GM18517 (cell line): ENCODE data around the gene HDAC4.

Experiments
- ATAC-seq: cut with Tn5 transposase; IDR thresholded peaks from one replicate; pipeline ENCODE4 v1.9.1; 2021; ENCODE audit warnings: mild to moderate bottlenecking, moderate library complexity; ENCODE audit not compliant: unreplicated experiment

HDAC4 gene

DNA sequence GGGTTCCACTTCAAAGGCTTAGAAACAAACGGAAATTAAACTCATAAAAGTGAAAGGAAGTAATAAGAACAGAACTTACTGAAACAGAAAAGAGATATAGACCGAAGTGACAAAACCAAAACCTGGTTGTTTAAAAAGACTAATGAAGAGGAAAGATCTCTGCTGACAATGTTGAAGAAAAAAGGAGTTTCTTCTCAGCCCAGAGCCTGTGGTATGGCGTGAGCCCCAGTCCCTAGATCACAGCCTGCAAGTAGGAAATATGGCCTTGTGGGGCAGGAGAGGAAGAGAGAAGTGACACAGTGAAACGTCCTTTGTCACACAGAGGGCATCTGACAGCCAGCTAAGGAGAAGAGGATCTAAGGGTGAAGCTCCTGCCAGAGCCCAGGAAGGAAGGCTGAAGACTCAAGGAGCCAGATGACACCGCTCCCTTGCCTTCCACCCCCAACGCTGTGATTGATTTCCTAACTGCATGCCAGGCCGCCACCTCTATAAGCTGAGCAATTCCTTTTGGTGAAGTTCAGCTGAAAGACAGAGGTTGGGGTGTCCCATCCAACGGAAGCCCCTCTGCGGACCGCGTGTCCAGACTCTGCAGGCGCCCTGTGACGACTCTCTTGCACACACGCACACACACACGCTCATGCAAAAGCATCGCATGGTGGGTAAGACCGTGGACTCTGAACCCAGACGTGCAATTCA lies 141.1 kb downstream of the HDAC4 start:
- ATAC-seq, result no peak

DNA sequence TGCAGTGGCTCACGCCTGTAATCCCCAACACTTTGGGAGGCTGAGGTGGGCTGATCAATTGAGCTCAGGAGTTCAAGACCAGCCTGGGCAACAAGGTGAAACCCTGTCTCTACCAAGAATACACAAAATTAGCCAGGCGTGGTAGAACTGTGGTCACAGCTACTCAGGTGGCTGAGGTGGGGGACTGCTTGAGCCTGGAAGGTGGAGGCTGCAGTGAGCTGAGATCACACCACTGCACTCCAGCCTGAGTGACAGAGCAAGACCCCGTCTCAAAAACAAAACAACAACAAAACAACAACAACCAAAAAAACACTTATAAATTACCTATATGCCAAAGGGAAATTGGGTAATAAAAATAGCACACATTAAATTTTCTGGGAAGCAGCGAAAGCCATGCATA lies 141.6 kb downstream of the HDAC4 start:
- ATAC-seq, result no peak

DNA sequence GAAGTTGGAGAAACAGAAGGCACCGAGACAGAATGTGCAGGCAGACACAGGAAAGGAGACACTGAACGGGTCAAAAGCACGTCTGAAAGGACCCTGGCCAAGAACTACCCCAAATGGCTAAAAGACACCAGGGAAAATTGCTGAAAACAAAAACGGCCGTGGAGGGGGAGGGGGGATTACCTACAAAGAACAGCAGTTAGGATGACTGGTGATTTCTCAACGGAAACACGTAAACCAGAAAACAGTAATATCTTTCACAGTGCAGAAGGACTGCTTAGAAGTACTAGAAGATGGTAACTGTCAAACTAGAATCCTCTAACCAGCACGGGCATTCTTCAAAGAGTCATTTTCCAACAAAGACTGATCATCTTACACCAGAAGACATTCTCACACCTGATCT lies 142.6 kb downstream of the HDAC4 start:
- ATAC-seq, result no peak

DNA sequence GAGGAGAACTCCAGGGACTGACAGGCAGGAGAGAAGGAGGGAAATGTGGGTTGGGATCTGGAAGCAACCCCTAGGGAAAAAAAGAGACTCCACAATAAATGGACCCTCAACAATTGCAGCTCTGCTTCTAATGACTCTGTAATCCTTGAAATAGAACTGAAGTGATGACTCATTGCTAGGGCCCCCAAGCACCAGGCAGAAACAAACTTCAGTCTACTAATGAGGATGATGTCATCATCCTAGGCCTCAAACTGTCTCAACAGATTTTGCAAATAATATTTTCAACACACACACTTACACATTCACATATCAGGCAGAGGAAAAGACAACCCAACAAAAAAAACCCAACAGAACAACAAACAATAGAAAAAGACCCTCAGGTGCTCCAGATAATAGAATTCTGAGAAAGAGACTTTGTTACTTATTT lies 143.3 kb downstream of the HDAC4 start:
- ATAC-seq, result no peak

DNA sequence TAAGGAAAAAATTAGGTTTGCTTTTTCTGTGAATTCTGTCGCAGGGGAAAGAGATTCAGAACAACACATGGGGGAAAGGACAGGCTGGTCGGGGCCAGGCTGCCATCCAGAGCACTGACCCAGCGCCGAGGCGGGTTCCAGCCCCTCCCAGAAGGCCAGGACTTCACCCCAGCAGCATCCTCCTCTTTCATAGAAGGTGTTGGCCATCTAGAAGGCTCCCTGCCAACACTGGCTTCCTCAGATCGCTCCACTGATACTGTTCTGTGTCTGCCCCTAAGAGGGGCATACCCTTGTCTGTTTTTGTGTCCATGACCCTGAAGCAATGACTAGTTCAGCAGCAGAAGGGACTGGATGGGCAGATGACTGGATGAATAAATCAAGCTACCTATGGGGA lies 144.5 kb downstream of the HDAC4 start:
- ATAC-seq, result no peak

DNA sequence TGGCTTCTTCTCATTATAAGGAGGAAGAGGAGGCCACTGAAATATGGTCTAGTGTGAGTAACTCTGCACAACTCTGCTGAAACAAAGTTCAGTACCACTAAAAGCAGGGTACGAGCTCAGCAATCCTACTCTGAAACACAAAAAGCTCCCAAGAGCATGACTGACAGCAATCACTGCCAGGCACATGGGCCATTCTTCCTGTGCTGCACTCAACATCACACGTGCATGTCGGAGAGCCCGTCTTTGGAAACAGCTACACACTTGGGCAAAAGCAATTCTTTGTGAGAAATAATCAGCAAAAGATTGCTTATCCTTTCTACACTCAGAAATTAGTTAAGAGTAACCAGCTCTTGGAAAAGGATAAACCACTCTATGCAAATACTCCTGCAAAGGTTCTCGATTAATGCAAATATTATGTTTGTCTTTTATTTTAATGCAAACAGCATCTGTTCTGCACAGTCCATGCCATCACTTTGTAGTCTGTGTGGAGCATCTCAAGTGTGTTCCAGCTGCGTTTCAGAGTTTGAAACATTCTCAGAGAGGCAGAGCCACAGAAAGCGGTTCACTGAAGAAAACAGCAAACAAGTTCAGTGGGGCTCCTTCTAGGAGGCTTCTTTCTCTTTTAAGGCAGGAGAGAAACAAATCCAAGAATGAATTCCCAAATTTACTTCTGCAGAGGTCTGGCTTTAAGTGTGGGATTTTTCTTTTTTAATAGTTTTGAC lies 145.0 kb downstream of the HDAC4 start:
- no peak for ATAC-seq

DNA sequence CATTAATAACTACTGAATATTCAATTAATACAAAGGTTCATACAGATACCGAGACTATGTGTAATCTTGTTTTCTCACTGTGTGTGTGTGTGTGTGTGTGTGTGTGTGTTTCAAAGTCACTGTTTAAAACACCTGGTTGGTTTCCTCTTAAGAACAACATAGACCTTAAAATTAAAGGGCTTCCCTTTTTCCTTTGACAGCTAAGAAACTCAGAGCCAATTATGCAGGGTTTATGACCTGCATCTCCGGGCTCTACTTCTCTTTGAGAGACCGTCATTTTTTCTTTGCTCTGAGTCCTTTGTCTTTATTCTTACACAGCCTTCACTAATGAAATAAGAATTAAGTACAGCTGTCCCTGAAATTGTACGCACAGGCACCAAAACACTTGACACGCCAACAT lies 145.6 kb downstream of the HDAC4 start:
- no peak for ATAC-seq

DNA sequence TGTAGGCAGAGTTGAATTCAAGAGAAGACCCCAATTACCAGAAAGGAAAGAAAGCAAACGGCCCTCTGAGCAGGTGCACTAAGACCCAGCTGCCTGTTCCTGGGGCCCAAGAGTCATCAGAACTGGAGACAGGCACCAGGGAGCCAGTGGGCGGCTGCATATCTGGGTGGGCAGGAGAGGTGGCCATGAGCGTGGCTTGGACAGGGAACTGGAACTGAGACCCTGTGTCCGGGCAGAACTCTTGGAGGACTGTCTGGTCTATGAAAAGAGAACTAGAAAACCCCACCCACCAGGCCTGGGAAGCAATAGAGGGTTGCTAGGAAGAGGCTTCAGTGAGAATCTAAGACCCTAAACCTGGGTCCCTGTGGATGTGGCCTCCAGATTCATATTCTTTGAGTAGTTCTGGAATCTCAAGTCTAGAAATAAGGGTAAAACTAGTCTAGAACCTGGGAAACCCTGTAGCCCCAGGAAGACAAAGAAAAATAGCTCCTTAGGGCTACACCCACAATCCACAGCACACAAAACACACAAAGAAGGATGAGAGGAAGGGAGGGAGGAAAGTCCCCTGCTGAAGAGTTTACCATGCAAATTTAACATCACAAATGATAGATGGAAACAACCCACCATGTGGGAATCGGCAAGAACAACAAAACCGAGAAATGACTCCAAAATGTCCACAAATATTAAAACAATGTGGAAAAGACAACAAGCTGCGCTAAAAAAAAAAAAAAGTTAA lies 147.0 kb downstream of the HDAC4 start:
- no peak for ATAC-seq

DNA sequence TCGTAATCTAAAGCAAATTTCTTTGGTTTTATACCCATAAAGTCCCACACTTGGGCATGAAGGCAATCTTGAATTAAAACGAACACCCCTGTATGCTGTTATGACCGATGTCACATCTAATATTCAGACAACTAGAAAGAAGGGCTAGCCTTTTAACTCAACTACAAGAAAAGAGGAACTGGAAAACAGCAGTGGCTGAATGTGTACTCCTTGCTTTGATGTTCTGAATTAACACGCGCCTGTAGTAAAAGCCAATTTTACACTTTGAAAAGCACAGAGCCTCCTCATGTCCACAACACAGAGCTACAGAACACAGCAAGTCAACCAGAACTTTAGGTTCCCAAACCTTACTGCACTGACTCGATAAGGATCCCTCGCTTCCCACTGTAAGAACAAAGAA lies 147.6 kb downstream of the HDAC4 start:
- peak; percentile 78 for ATAC-seq

DNA sequence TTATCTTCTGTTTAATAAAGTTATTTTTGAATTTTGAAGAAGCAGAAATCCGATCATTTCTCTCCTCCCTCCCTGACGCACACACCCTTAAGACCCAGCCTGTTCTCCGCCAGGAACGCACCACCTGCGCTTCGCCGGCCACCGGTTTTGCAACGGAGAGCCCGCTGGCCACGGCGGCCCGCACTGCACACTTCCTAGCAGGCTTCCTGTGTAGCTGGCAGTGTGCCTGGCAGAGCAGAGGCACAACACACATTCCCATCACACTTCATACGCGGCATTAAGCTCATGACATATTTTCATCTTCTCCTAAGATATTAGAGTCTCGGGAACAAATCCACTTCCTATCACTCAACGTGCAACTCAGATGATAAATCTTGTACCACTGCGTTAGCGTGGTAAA lies 148.0 kb downstream of the HDAC4 start:
- peak; percentile 13 for ATAC-seq

DNA sequence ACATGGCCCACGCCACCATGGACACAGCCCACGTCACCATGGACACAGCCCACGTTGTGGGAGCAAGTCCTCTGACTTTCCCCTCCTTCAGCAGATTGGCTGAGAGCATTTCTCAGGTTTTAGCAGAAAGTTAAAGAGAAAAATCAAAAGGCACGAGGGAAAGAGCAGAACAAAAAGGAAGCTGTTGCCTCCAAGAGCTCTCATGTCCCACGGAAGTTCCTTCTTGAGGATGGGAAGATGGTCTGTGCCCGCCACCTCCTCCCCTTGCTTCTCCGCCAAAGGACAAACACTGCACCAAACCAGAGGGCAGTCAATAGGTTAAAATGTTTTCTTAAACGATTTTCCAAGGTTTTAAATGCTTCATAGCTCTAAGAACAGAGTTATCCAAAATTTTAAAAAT lies 148.4 kb downstream of the HDAC4 start:
- no peak for ATAC-seq

DNA sequence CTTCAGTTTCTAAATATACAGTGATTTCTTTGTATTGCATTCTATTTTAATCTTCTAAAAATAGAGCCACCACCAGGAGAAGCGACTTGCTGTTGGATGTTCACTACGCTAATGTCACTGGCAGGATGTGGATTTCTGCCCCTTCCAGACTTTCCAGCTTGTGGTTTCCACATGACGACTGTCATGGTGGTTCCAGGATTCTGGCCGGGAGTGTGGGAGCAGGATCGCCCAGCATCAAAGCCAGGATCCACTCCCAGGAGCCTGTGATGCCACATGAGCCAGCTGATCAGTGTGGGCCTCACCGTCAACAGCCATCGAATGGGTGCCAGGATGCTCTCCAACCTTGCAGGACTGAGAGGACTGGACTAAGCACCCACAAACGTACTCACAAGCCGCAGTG lies 148.8 kb downstream of the HDAC4 start:
- no peak for ATAC-seq

DNA sequence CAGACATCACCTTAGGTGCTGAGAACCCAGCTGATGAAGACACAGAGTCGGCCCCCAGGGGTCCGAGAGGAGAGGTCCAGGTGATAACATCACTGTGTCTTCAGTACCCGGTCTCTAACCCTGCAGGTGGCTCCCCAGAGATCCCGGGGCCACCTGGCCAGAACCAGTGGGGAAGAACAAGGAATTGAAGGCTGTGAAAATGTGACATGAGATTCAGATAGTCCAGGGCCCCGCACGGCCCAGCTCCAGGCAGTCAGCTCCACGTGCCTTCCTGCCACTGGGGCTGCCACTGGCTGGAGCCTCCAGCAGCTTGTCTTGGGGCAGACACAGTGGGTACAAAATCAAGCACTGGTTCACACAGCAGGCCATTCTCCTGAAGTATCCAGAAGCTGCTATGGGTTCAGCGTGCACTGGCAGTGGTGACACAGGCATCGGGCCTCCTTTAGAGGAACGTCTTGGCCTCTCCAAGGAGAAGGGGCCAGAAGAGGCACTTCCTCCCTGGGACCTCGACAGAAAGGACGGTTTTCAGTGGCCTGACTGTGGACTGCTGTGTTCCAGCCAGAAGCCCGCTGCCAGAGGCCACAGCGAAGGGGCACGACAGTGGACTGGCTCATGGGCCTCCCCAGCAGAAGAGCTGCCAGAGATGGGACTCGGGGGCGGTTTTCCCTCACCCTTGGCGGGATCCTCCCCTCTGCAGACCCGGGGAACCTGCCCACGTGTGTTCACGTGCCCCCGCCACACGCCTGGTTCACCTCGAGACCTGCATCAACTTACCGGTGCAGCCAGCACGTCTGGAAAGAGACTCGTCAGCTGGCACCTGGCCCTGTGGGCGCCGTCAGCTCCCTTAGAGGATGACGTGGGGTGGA lies 150.4 kb downstream of the HDAC4 start:
- no peak for ATAC-seq

DNA sequence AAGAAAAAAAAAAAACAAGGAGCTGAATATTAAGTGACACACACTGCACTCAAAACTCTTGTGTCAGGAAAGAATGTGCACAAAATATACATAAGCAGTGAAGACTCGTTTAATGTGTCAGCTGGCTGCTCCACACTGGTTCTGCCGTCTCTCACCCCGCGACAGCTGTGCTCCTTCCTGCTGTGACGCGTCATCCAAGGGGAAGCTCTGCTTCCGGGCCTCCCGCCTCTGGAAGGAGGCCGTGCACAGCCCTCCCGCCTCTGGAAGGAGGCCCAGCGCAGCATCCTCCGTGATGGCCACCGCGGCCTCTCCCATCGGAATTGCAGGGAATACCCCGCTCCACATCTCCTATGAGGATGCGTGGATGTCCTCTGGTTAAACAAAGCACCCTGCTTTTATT lies 151.0 kb downstream of the HDAC4 start:
- no peak for ATAC-seq

DNA sequence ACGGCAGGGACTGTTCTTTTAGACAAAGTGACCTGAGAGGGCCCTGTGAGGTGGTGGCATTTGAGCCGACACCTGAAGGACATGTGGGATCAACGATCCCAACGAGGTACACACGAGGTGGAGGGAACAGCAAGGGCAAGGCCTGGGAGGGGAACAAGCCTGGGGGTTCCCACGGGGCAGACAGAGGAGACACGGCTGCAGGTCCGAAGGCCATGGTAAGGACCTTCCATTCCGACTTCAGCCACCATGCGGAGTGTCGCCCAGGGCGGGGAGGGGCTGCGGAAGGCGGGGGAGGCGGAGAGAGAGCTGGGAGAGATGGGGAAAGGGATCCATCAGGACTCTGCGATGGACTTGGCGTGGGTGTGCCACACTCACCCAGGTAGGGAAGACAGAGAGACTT lies 151.8 kb downstream of the HDAC4 start:
- ATAC-seq, result no peak

DNA sequence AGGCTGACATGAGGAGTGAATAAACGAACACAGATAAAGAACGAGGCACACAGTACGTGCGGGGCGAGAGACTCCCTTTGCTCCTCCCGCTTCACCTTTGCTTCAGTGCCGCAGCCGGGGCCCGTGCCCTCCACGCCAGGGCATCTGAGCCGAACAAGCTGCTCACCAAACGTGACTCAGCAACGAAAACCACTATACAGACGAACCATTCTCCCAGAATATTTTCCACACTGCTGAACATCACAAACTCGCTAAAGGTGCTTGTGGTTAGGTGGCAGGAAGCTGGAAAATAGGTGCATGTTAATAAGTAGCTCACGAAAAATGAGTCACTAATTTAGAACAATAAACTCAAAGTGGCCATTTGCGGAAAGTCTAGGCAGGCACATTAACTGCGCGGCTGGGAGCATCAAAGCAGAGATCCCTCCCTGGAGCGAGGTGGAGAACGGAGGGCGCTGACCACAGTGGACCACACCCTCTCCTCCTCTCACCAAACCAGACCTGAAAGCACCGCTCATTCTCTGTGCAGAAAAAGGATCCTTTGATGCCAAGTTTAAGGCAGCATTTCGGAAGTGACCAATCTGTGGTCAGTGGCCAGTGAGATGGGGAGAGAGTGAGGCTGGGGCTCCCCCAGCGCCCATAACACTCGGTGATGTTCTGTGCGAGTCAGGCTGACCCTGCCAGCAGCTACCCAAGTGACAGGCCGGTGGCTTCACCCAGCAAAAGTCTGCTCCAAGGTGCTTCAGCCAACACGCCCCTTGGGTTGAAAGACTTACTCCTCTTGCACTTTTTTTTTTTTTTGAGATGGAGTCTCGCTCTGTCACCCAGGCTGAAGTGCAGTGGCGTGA lies 153.2 kb downstream of the HDAC4 start:
- ATAC-seq, result no peak

DNA sequence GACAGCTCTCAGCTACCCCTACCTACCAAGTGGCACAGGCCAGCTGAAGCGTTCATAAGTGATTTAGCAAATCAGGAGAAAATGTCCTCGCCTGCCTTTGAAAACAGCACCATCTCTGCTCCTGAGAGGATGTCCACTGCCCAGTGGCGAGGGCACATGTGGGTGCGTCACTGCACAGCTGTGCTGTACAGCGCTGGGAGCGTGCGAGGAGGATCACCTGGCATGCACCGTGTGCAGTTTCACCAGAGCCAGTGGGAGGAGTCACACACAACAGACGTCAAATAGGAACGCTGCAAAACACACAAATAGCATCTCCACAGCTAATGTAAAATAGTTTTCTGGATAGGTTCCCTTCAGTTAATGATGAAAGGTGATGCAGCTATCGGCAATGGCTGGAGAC lies 154.1 kb downstream of the HDAC4 start:
- no peak for ATAC-seq

DNA sequence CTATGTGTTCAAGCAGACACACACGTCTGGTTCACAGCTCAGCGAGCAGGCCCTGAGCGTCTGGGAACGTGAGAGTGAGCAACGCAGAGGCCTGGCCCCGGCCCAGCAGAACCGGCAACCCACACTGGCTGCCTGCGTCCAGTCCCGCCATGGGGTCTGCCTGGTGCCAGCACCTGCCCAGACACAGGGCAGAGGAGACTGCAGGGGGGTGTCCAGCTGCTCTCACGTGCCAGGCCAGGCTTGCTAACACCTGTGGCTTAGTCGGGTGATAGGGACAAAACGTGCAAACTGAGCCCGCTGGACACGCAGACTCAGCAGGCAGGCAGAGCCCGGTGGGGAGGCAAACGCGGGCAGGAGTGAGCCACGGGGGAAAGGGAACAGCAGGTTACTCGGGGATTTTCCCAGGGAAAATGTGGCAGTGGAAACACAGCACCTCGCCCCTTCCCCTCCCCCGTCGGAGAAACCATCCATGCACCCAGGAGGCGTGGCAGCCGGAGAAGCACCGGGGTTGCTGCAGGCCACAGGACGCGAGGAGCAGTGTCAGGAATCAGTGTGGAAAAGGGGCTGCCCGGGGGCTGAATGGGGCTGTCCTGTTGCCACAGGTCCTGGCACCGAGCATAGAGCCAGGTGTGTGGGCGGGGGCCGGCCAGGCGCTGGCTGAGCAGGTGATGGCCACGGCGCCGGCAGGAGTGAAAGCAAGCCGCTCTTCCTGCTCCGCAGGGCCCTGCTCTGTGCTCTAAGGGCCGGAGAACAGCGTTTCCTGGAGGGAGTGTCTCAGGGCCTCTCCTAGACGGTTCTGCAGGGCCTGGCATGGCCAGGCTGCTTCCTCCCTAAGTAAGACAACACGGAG lies 154.7 kb downstream of the HDAC4 start:
- ATAC-seq, result no peak

DNA sequence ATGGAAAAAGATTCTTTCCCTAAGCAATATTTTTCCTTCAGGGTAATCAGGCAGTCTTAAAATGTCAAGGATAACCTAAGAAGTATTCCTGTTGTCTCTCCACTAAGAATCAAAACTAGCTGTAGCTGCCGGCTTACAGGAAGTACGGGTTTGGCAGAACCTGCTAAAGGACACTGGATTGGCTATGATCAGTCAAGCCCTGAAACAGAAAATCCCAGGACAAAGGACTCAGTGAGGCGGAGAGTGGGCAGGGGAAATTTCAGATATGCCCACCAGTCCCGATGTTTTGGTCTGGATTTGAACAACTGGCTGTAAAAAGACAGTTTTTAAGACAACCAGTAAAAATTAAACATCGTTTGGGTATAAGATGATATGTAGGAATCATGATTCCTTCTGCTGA lies 155.7 kb downstream of the HDAC4 start:
- no peak for ATAC-seq
